LNCAP (cell line): ENCODE results near the gene CCN5.

Experiments used
- TF ChIP-seq, protein P1 (sequence below): fragments of 450-650 bp; IDR thresholded peaks from 2 replicates; pipeline ENCODE4 v1.5.1; 2017; ENCODE audit warnings: mild to moderate bottlenecking

The CCN5 gene

DNA sequence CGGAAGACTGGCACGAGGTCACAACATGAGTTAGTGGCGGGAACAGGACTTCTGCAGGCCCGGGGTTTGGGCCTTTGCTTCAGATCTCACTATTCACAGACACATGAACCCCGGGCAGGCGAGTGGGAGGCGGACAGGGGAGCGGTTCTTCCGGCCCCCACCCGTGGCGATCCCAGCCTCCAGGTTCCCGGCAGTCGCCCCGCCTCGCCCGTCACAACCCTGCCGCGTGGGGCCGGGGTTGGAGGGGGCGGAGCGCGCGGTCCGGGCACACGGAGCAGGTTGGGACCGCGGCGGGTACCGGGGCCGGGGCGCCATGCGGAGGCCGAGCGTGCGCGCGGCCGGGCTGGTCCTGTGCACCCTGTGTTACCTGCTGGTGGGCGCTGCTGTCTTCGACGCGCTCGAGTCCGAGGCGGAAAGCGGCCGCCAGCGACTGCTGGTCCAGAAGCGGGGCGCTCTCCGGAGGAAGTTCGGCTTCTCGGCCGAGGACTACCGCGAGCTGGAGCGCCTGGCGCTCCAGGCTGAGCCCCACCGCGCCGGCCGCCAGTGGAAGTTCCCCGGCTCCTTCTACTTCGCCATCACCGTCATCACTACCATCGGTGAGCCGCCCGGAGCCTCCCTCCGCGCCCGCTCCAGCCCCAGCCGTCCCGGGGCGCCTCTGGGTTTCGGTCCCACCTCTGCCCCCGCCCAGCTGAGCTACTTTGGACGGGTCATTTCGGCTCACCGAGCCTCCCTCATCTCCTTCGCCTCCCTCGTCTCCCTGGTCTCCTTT, 30.6 kb downstream of the CCN5 start, which contains the start of gene KCNK15:
TSS of gene KCNK15 (plus strand) at position 268 of the 769 bp plus-strand sequence. CDS start at position 314, 46 bp downstream.
- TF ChIP-seq, protein P1, sequence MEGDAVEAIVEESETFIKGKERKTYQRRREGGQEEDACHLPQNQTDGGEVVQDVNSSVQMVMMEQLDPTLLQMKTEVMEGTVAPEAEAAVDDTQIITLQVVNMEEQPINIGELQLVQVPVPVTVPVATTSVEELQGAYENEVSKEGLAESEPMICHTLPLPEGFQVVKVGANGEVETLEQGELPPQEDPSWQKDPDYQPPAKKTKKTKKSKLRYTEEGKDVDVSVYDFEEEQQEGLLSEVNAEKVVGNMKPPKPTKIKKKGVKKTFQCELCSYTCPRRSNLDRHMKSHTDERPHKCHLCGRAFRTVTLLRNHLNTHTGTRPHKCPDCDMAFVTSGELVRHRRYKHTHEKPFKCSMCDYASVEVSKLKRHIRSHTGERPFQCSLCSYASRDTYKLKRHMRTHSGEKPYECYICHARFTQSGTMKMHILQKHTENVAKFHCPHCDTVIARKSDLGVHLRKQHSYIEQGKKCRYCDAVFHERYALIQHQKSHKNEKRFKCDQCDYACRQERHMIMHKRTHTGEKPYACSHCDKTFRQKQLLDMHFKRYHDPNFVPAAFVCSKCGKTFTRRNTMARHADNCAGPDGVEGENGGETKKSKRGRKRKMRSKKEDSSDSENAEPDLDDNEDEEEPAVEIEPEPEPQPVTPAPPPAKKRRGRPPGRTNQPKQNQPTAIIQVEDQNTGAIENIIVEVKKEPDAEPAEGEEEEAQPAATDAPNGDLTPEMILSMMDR = no peak

DNA sequence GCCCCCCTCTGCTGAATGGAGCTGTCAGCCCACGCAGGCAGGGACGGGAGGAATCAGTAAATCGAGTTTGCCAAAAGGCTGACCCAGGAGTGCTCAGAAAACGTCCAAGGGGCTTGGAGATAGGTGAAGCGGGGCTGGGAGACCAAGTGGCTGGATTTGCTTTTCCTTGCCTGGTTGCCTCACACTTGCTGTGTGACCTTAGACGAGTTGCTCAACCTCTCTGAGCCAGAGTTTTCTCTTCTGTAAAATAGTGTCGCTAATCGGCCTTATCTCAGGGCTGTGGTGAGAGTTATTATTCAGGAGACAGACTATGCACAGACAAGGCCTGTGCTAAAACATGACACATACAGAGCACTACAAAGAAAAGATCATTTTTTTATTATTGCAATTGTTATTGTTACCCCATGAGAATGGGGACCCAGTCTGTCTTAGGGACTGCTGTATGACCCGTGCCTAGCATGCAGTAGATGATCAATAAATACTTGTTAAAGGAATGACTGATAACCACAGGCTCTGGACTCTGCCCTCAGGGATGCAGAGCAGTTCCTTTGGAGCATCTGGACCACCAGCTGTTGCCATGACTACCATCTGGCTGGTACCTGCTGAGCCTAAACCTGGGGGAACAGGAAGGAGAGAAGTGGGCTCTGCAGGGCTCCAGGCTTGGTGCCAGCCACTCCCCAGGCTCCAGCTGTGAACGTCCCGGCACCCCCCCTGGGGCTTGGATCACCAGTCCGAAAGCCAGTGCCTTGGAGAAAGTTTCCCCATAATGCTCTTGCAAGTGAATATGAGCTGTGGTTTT, 31.4 kb downstream of the CCN5 start:
- TF ChIP-seq, protein P1 = no peak

DNA sequence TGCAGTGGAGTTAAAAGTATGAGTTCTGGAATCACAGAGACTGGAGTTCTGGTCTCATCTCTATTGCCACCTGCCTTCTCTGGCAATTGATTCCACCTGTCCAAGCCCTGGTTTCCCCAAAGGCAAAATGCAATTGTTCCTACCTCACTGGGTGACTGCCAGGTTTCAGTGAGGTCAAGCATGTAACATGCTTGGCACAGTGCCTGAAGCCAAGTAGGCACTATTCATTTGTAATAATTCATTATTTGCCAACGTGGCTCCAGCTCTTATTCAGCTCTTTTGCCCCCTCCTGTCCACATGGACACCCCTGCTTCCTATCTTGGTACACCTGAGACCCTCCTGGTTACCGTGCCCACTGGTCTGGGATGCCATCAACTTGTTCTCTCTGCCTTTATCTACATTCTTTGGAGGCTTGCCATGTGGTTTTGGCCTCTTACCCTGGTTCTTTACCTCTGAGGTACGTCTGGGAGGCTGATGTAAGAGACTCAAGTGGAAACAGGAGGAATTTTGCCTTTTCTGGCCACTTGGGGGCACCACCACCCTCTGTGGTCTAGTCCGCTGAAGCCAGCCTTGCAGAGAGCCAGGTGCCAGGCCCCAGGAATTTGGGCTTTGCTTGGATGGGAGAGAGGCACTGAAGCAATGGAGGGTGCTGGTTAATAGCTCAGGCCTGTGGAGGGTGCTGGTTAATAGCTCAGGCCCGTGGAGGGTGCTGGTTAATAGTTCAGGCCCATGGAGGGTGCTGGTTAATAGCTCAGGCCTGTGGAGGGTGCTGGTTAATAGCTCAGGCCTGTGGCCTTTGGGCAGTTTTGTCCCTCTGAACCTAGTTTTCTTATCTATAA, 32.2 kb downstream of the CCN5 start:
- TF ChIP-seq, protein P1 = peak; percentile 77

DNA sequence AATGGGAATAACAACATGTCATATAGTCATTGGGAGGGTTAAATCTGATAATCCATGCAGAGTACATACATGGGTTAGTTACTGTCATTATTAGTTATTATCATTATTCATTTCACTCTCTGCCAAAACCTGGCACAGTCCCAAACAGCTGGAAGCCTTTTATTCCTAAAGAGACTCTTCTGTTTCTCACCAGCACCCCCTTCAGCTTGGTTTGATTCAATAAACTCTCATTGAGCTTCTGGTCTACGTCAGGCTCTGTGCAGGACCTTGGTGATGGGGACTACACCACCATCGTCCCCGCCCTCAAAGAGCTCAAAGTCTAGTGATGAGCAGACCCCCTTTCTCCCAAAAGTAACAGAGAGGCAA, 32.8 kb downstream of the CCN5 start:
- TF ChIP-seq, protein P1 = no peak

DNA sequence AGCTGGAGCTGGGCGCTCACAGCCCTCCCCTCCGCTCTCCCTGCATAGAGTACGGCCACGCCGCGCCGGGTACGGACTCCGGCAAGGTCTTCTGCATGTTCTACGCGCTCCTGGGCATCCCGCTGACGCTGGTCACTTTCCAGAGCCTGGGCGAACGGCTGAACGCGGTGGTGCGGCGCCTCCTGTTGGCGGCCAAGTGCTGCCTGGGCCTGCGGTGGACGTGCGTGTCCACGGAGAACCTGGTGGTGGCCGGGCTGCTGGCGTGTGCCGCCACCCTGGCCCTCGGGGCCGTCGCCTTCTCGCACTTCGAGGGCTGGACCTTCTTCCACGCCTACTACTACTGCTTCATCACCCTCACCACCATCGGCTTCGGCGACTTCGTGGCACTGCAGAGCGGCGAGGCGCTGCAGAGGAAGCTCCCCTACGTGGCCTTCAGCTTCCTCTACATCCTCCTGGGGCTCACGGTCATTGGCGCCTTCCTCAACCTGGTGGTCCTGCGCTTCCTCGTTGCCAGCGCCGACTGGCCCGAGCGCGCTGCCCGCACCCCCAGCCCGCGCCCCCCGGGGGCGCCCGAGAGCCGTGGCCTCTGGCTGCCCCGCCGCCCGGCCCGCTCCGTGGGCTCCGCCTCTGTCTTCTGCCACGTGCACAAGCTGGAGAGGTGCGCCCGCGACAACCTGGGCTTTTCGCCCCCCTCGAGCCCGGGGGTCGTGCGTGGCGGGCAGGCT, 35.1 kb downstream of the CCN5 start:
- TF ChIP-seq, protein P1 = no peak

DNA sequence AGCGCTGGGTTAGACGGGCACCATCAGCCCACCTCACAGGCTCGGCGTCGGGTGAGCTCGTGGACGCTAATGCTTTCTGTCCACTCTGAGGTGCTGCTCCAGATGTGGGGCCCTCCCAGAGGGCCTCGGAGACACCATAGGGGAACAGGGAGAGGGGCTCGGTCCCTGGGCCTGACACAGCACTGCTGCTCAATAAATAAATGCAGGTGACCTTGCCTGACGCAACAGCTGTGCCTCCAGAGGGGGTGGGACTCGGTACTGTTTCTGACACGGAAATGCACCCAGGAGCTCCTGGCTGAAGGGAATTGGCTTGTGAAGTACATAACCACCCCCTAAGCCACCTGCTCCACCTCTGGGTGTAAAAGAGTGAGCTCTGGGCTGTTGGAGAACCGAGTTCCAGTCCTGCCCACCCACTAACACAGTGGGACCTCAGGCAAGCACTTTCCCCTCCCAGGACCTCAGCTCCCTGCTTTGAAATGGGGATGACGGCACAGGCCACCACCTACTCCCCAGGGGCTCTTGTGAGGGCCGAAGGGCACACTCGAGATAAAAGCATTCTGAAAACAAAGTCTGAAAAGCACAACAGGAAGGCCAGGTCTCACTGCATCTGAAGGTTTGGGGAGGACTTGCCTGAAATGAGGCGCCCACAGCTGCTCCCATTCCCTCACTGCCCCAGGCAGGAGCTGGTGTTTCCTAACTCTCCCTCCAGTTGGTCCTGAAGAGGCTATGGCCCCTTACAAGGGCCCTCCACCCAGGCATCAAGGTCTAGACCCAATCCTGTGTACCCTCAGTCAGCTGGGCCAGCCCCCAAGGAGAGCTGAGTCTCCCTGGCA, 37.1 kb downstream of the CCN5 start:
- TF ChIP-seq, protein P1 = no peak
